Tibial nerve (tissue), 3 donors: ENCODE measurements around the gene OTOP2.

Experiments used
- CTCF ChIP-seq, 5 experiments: fragments of 200-600 bp in 3 of 5; fragments of 450-650 bp in 2 of 5; sonication (generic) in 3 of 5; IDR thresholded peaks; one replicate each; pipeline ENCODE4 v1.5.1; 2016 to 2019; ENCODE audit warnings: antibody characterized with exemption in 5 of 5, mild to moderate bottlenecking in 3 of 5, moderate library complexity in 2 of 5
- POLR2A ChIP-seq, 2 donors: fragments of 450-650 bp; IDR thresholded peaks; one replicate each; pipeline ENCODE4 v1.6.1; 2017; ENCODE audit warnings: antibody characterized with exemption in 2 of 2, mild to moderate bottlenecking in 2 of 2, moderate library complexity in 2 of 2

- TF ChIP-seq CTCF (IDR thresholded peaks at IDR 0.05) (no peak), POLR2A (IDR thresholded peaks at IDR 0.05) (no peak)
Observed at GRCh38 chr17:74879308-74879707, 44.8 kb upstream of the OTOP2 start.
